K562 (cell line): ENCODE data around the gene SLC2A13. TPM values are rescaled to one million over a fixed set of nuclear protein-coding genes. Genes with fewer than 3 reads are reported as not detected.

Experiments
- ESRRB ChIP-seq: fragments of 250-450 bp; sonication (Bioruptor Pico); IDR thresholded peaks from 2 replicates; pipeline ENCODE4 v1.5.0; 2020; ENCODE audit warnings: mild to moderate bottlenecking, moderate library complexity, borderline replicate concordance
- IFI16 ChIP-seq: fragments of 250-450 bp; sonication (Bioruptor Pico); IDR thresholded peaks from 2 replicates; pipeline ENCODE4 v2.1.2; 2022; ENCODE audit warnings: mild to moderate bottlenecking, inconsistent platforms
- MAFK ChIP-seq: IDR thresholded peaks from 2 replicates; pipeline ENCODE4 v1.6.1; 2011; ENCODE audit warnings: low read length, improper control_type of control experiment
- TCF7L2 ChIP-seq: fragments of 150-350 bp; IDR thresholded peaks from 2 replicates; pipeline ENCODE4 v1.6.1; 2016; ENCODE audit warnings: low read depth, mild to moderate bottlenecking, low read length, moderate library complexity
- VEZF1 ChIP-seq: fragments of 200-800 bp; sonication (Bioruptor generic); IDR thresholded peaks from 2 replicates; pipeline ENCODE4 v1.6.1; 2017; ENCODE audit warnings: missing genetic modification characterization, missing compliant biosample characterization
- ZEB2 ChIP-seq: fragments of 450-650 bp; IDR thresholded peaks from 2 replicates; pipeline ENCODE4 v1.6.1; 2016
- polyA plus RNA-seq, 8 experiments: library from polyadenylated mRNA; depleted of rRNA in 4 of 8; stranded (reverse) in 5 of 8; unstranded in 3 of 8; fragments of >200 nt; fragmentation: Nextera tagmentation in 2 of 8; fragmentation: Illumina TruSeq in 1 of 8; extraction: Ambion mirVana in 2 of 8; extraction: Trizol in 1 of 8; gene quantifications; 2 replicates each; pipeline versions ENCODE4 v1.2.1 to v1.2.3, GENCODE V29; 2011 to 2014; ENCODE audit warnings: inconsistent platforms in 1 of 8, missing spikeins in 1 of 8
- total RNA-seq, 7 experiments: library from RNA; depleted of rRNA in 6 of 7; stranded (reverse); fragments of >200 nt in 6 of 7; fragmentation: Illumina TruSeq in 2 of 7; extraction: Trizol in 2 of 7; gene quantifications; 2 replicates each; pipeline versions ENCODE4 v1.2.1 to v1.2.3, GENCODE V29; 2011 to 2021; ENCODE audit warnings: low replicate concordance in 1 of 7
- TF ChIP-seq, protein P1 (sequence below): fragments of 450-650 bp; IDR thresholded peaks from 2 replicates; pipeline ENCODE4 v1.7.1; 2018; ENCODE audit warnings: mild to moderate bottlenecking, low read depth; ENCODE audit not compliant: partially characterized antibody

Gene SLC2A13
- total and polyA plus RNA-seq, 9 of the 15 experiments (the other 6 are each of a cell fraction or from before 2014, with no cell fraction given) = 1.7 to 12.4 (median 9.0) TPM

DNA sequence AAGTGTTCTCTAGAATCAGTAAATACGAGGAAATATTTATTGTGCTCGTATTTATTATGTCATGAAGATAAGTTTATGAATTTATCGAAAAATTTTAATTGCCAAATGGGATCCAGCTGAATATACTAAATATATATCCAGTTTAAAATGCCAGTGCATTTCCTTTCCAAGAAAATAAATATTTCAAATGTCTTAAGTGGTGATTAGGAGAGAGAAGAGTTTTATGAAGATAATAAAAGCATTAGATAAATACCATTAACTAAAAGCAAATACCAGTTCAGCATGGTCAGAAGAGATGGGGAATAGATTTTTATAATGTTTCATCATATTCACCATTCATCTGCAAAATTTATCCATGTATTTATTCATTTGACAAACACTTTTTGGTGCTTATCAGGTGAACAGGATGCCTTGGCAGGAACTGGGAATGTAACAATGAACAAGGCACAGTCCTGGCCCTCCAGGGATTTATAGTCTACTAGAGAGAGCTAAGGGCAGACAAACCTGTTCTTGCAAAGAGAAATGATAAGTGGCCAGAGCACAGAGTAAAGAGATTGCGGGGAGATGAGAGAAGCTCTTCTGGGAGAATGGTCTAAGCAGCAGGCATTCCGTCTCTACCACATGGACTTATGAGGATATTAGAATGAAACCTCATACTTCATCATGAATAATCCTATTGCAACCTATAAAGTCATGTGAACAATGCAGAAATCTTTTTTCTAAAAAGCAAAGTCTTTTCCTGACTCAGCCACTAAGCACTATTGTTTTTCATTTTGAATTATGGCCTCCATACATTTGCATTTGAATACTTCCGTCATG, 342.6 kb downstream of the SLC2A13 start (continued):
- no peak for TF ChIP-seq TCF7L2
- no peak for TF ChIP-seq VEZF1 (CRISPR knock-in tag)
- no peak for TF ChIP-seq IFI16
- TF ChIP-seq ZEB2 = no peak
- TF ChIP-seq MAFK = no peak
- TF ChIP-seq, protein P1, sequence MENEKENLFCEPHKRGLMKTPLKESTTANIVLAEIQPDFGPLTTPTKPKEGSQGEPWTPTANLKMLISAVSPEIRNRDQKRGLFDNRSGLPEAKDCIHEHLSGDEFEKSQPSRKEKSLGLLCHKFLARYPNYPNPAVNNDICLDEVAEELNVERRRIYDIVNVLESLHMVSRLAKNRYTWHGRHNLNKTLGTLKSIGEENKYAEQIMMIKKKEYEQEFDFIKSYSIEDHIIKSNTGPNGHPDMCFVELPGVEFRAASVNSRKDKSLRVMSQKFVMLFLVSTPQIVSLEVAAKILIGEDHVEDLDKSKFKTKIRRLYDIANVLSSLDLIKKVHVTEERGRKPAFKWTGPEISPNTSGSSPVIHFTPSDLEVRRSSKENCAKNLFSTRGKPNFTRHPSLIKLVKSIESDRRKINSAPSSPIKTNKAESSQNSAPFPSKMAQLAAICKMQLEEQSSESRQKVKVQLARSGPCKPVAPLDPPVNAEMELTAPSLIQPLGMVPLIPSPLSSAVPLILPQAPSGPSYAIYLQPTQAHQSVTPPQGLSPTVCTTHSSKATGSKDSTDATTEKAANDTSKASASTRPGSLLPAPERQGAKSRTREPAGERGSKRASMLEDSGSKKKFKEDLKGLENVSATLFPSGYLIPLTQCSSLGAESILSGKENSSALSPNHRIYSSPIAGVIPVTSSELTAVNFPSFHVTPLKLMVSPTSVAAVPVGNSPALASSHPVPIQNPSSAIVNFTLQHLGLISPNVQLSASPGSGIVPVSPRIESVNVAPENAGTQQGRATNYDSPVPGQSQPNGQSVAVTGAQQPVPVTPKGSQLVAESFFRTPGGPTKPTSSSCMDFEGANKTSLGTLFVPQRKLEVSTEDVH = no peak
- no peak for TF ChIP-seq ESRRB (CRISPR knock-in tag)
- TF ChIP-seq, all 486 proteins: peak for 0
